H9 (cell line): Measurements from ENCODE around the gene LSS. TPM values are rescaled to one million over a fixed set of nuclear protein-coding genes. Genes with fewer than 3 reads are reported as not detected.

Experiments
- DNase-seq: peaks from one replicate; pipeline ENCODE4 v3.0.0-alpha.2; 2017
- H2AFZ ChIP-seq: one replicate; pipeline ENCODE4 v1.6.1; 2013; ENCODE audit warnings: mild to moderate bottlenecking, low read length, control low read depth, moderate library complexity
- H2AK5ac ChIP-seq: 2 replicates; pipeline ENCODE4 v1.6.1; 2013; ENCODE audit warnings: low read length, control low read depth, mixed read lengths; ENCODE audit not compliant: insufficient read length
- H2BK120ac ChIP-seq: one replicate; pipeline ENCODE4 v1.6.1; 2013; ENCODE audit warnings: low read depth, mild to moderate bottlenecking, low read length, control low read depth, inconsistent platforms; ENCODE audit not compliant: poor library complexity, severe bottlenecking
- H2BK12ac ChIP-seq: 2 replicates; pipeline ENCODE4 v1.6.1; 2013; ENCODE audit warnings: low read length, control low read depth, mixed read lengths, low read depth; ENCODE audit not compliant: insufficient read length
- H2BK15ac ChIP-seq: 2 replicates; pipeline ENCODE4 v1.6.1; 2013; ENCODE audit warnings: low read depth, low read length, control low read depth
- H2BK20ac ChIP-seq: one replicate; pipeline ENCODE4 v1.6.1; 2013; ENCODE audit warnings: low read depth, mild to moderate bottlenecking, low read length, control low read depth, inconsistent platforms; ENCODE audit not compliant: poor library complexity, severe bottlenecking
- H2BK5ac ChIP-seq: 2 replicates; pipeline ENCODE4 v1.6.1; 2013; ENCODE audit warnings: low read length, control low read depth, mixed read lengths; ENCODE audit not compliant: insufficient read length
- H3K14ac ChIP-seq: 2 replicates; pipeline ENCODE4 v1.6.1; 2013; ENCODE audit warnings: low read length, control low read depth; ENCODE audit not compliant: insufficient read depth
- H3K18ac ChIP-seq: 2 replicates; pipeline ENCODE4 v1.6.1; 2013; ENCODE audit warnings: low read depth, mild to moderate bottlenecking, mixed read lengths, low read length, control low read depth; ENCODE audit not compliant: insufficient read length
- H3K23ac ChIP-seq: 2 replicates; pipeline ENCODE4 v1.6.1; 2013; ENCODE audit warnings: low read length, control low read depth, mixed read lengths, low read depth; ENCODE audit not compliant: insufficient read length
- H3K23me2 ChIP-seq: 2 replicates; pipeline ENCODE4 v1.6.1; 2013; ENCODE audit warnings: low read depth, mild to moderate bottlenecking, mixed read lengths, low read length, control low read depth; ENCODE audit not compliant: insufficient read length, poor library complexity, severe bottlenecking
- H3K27ac ChIP-seq: 2 replicates; pipeline ENCODE4 v1.5.1; 2013; ENCODE audit warnings: low read length, control low read depth, mixed read lengths, low read depth; ENCODE audit not compliant: insufficient read length
- H3K27me3 ChIP-seq: 2 replicates; pipeline ENCODE4 v1.6.1; 2013; ENCODE audit warnings: low read length, control low read depth, inconsistent platforms; ENCODE audit not compliant: insufficient read depth
- H3K4ac ChIP-seq: 2 replicates; pipeline ENCODE4 v1.6.1; 2013; ENCODE audit warnings: low read depth, mild to moderate bottlenecking, control low read depth, inconsistent platforms, low read length, moderate library complexity
- H3K4me1 ChIP-seq: 2 replicates; pipeline ENCODE4 v1.6.1; 2013; ENCODE audit warnings: low read length, control low read depth, inconsistent platforms; ENCODE audit not compliant: insufficient read depth
- H3K4me2 ChIP-seq: 2 replicates; pipeline ENCODE4 v1.6.1; 2013; ENCODE audit warnings: low read length, control low read depth, mixed read lengths; ENCODE audit not compliant: insufficient read length, insufficient read depth
- H3K56ac ChIP-seq: 2 replicates; pipeline ENCODE4 v1.6.1; 2013; ENCODE audit warnings: low read depth, mild to moderate bottlenecking, mixed read lengths, low read length, control low read depth; ENCODE audit not compliant: insufficient read length
- H3K79me1 ChIP-seq: 2 replicates; pipeline ENCODE4 v1.6.1; 2013; ENCODE audit warnings: low read depth, mild to moderate bottlenecking, moderate library complexity, low read length, control low read depth, inconsistent platforms; ENCODE audit not compliant: insufficient read depth, poor library complexity, severe bottlenecking
- H3K79me2 ChIP-seq: 2 replicates; pipeline ENCODE4 v1.6.1; 2013; ENCODE audit warnings: low read length, control low read depth, inconsistent platforms; ENCODE audit not compliant: insufficient read depth
- H3K9ac ChIP-seq: 2 replicates; pipeline ENCODE4 v1.6.1; 2013; ENCODE audit warnings: low read length, control low read depth, mixed read lengths; ENCODE audit not compliant: insufficient read length; ENCODE audit errors: extremely low read depth
- H3K9me3 ChIP-seq: one replicate; pipeline ENCODE4 v1.6.1; 2013; ENCODE audit warnings: low read depth, low read length, inconsistent platforms; ENCODE audit not compliant: control insufficient read depth
- H3T11ph ChIP-seq: one replicate; pipeline ENCODE4 v1.6.1; 2013; ENCODE audit warnings: mild to moderate bottlenecking, low read length, control low read depth, inconsistent platforms
- H4K20me1 ChIP-seq: one replicate; pipeline ENCODE4 v1.6.1; 2013; ENCODE audit not compliant: control insufficient read depth, insufficient read length, insufficient read depth
- H4K5ac ChIP-seq: 2 replicates; pipeline ENCODE4 v1.6.1; 2013; ENCODE audit warnings: low read depth, mild to moderate bottlenecking, mixed read lengths, low read length, control low read depth; ENCODE audit not compliant: insufficient read length
- H4K8ac ChIP-seq: replicated peaks from 2 replicates; pipeline ENCODE4 v1.6.1; 2013; ENCODE audit warnings: low read length, control low read depth, mixed read lengths, low read depth; ENCODE audit not compliant: insufficient read length
- H4K91ac ChIP-seq: 2 replicates; pipeline ENCODE4 v1.6.1; 2013; ENCODE audit warnings: low read depth, mild to moderate bottlenecking, moderate library complexity, mixed read lengths, low read length, control low read depth; ENCODE audit not compliant: insufficient read length
- H3K27ac Mint-ChIP-seq, 3 experiments: 2 replicates in 2 of 3; 3 replicates in 1 of 3; pipeline ENCODE4 v1.8.0; 2020 to 2021; ENCODE audit warnings: mixed read lengths in 3 of 3, mild to moderate bottlenecking in 1 of 3, moderate library complexity in 1 of 3
- H3K27me3 Mint-ChIP-seq: 2 replicates; pipeline ENCODE4 v1.8.0; 2021; ENCODE audit warnings: low read depth, mild to moderate bottlenecking, moderate library complexity, mixed read lengths
- H3K36me3 Mint-ChIP-seq, 3 experiments: 2 replicates in 2 of 3; 3 replicates in 1 of 3; pipeline ENCODE4 v1.8.0; 2020 to 2021; ENCODE audit warnings: low read depth in 3 of 3, mixed read lengths in 3 of 3; ENCODE audit not compliant: insufficient read depth in 1 of 3
- H3K4me1 Mint-ChIP-seq, 2 experiments: 2 replicates each; pipeline ENCODE4 v1.8.0; 2020; ENCODE audit warnings: mixed read lengths in 2 of 2
- H3K4me3 Mint-ChIP-seq, 2 experiments: 2 replicates in 1 of 2; 3 replicates in 1 of 2; pipeline ENCODE4 v1.8.0; 2020 to 2021; ENCODE audit warnings: mild to moderate bottlenecking in 2 of 2, mixed read lengths in 2 of 2, moderate library complexity in 1 of 2
- H3K9me3 Mint-ChIP-seq, 2 experiments: 2 replicates in 1 of 2; 3 replicates in 1 of 2; pipeline ENCODE4 v1.8.0; 2020; ENCODE audit warnings: mild to moderate bottlenecking in 2 of 2, mixed read lengths in 2 of 2, moderate library complexity in 1 of 2
- CTCF ChIP-seq: fragments of 200-600 bp; sonication (generic); conservative IDR thresholded peaks from 3 replicates; pipeline ENCODE4 v1.8.0; 2021; ENCODE audit warnings: antibody characterized with exemption, mild to moderate bottlenecking
- WGBS: extraction: QIAGEN DNeasy Blood & Tissue Kit; methylation state at CpG from one replicate; pipeline ENCODE4 v1.1.7; 2013; ENCODE audit warnings: missing lambda C conversion rate, low lambda C conversion rate, mixed read lengths; ENCODE audit not compliant: insufficient read length; ENCODE audit errors: extremely low coverage; 5-methylcytosine and 5-hydroxymethylcytosine counted together
- total RNA-seq: library from RNA; stranded (reverse); gene quantifications from 2 replicates; pipeline ENCODE4 v1.2.1, GENCODE V29; 2021

Gene LSS
- total RNA-seq, 1 experiment from 2014 or later: 69.2 TPM

GRCh38 chr21:46256501-46256994 lies 28.0 kb upstream of the LSS start:
- H3K4me1 ChIP-seq: no peaks in the 10 kb centered on the region
- no peak overlapping the region for H2AFZ ChIP-seq
- no peak overlapping the region for H3K27ac ChIP-seq
- H4K8ac ChIP-seq: no peak overlapping the region
- DNase-seq: no peak
- H2AK5ac ChIP-seq: no peak overlapping the region
- no peaks in the 10 kb centered on the region for H4K20me1 ChIP-seq
- no peaks in the 10 kb centered on the region for H3K23me2 ChIP-seq
- no peaks in the 10 kb centered on the region for H3K9me3 Mint-ChIP-seq
- H3T11ph ChIP-seq: no peak overlapping the region
- no peak overlapping the region for H3K23ac ChIP-seq
- WGBS: no CpG with 5 or more reads among the region's 18 CpGs
- no peak overlapping the region for H3K18ac ChIP-seq
- peaks cover 53 to 96% (median 77%) of the 10 kb centered on the region in 3 experiments; a peak in 6 of 7 replicates for H3K36me3 Mint-ChIP-seq
- H3K27ac Mint-ChIP-seq: peak overlapping the region in 2 of 3 experiments; percentile 8 to 79; a peak in 3 of 7 replicates
- no peak overlapping the region for H2BK20ac ChIP-seq
- no peak overlapping the region for H2BK120ac ChIP-seq
- no peaks in the 10 kb centered on the region for H3K4me1 Mint-ChIP-seq
- no peaks in the 10 kb centered on the region for H3K79me2 ChIP-seq
- peak; percentile 25; the same call in 2 of the 3 replicates for TF ChIP-seq CTCF
- no peaks in the 10 kb centered on the region for H3K27me3 ChIP-seq
- H2BK15ac ChIP-seq: no peak overlapping the region
- no peak overlapping the region for H3K4ac ChIP-seq
- no peak overlapping the region for H3K56ac ChIP-seq
- no peaks in the 10 kb centered on the region for H3K79me1 ChIP-seq
- H4K91ac ChIP-seq: no peak overlapping the region
- H3K4me3 Mint-ChIP-seq: no peak overlapping the region
- H2BK5ac ChIP-seq: no peak overlapping the region
- H3K9me3 ChIP-seq: no peaks in the 10 kb centered on the region
- H3K9ac ChIP-seq: no peak overlapping the region
- H2BK12ac ChIP-seq: no peak overlapping the region
- H3K4me2 ChIP-seq: no peak overlapping the region
- H3K14ac ChIP-seq: no peak overlapping the region
- no peaks in the 10 kb centered on the region for H3K27me3 Mint-ChIP-seq
- H4K5ac ChIP-seq: no peak overlapping the region
